GM12878 (cell line): ENCODE data around the gene SCAMP1. TPM values are rescaled to one million over a fixed set of nuclear protein-coding genes. Genes with fewer than 3 reads are reported as not detected.

Experiments
- ATAC-seq: fragments of 200-7000 bp; cut with Tn5 transposase; 3 replicates; pipeline ENCODE4 v1.9.1; 2020; ENCODE audit warnings: mild to moderate bottlenecking, moderate library complexity
- BruUV-seq: library from RNA; stranded (reverse); fragments of 400-500 nt; replicated peaks from 2 replicates; lab custom pipeline; 2021; lab: Mats Ljungman, UMichigan
- CTCF ChIA-PET: fragments of 300-600 bp; sonication (Branson Sonifier 250); formaldehyde crosslinking; extraction: SDS; loops from one replicate; lab custom pipeline; 2021; ENCODE audit warnings: inconsistent platforms; lab: Yijun Ruan, JAX
- POLR2A ChIA-PET: fragments of 350-600 bp; formaldehyde crosslinking; extraction: SDS; loops from one replicate; lab custom pipeline; 2021; ENCODE audit warnings: inconsistent platforms; lab: Charles Lee
- RAD21 ChIA-PET: fragments of 300-600 bp; sonication (Branson Sonifier 250); formaldehyde crosslinking; loops from one replicate; lab custom pipeline; 2023; ENCODE audit warnings: antibody characterized with exemption; ENCODE audit not compliant: unreplicated experiment; lab: Charles Lee
- SMC1A ChIA-PET: fragments of 300-600 bp; sonication (Branson Sonifier 250); formaldehyde crosslinking; loops from one replicate; lab custom pipeline; 2023; ENCODE audit not compliant: unreplicated experiment, uncharacterized antibody; lab: Charles Lee
- DNase-seq: peaks from one replicate; pipeline ENCODE4 v3.0.0-alpha.2; 2011; ENCODE audit warnings: low read depth, low spot score
- FAIRE-seq: peaks from 3 replicates; lab custom pipeline; 2011; peaks lifted over from hg19 to GRCh38; lab: Jason Lieb, UNC
- H2AFZ ChIP-seq: 2 replicates; pipeline ENCODE4 v1.6.0; 2011; ENCODE audit warnings: low read depth, low read length, control low read depth; ENCODE audit not compliant: control insufficient read depth
- H3K27ac ChIP-seq: 2 replicates; pipeline ENCODE4 v1.5.1; 2011; ENCODE audit warnings: control low read depth; ENCODE audit not compliant: control insufficient read depth, insufficient read depth
- H3K27me3 ChIP-seq, 2 experiments: replicated peaks in 1 of 2; 2 replicates each; pipeline versions ENCODE4 v1.6.0 to v1.6.1; 2011; ENCODE audit warnings: low read length in 1 of 2; ENCODE audit not compliant: control insufficient read depth in 2 of 2, insufficient read depth in 2 of 2
- H3K36me3 ChIP-seq, 2 experiments: 2 replicates each; pipeline ENCODE4 v1.5.1; 2011; ENCODE audit warnings: low read length in 1 of 2; ENCODE audit not compliant: control insufficient read depth in 2 of 2, insufficient read depth in 2 of 2
- H3K4me1 ChIP-seq: 2 replicates; pipeline ENCODE4 v1.6.1; 2011; ENCODE audit warnings: mild to moderate bottlenecking, low read length, moderate library complexity, mixed read lengths; ENCODE audit not compliant: control insufficient read depth, insufficient read depth
- H3K4me2 ChIP-seq: 2 replicates; pipeline ENCODE4 v1.6.0; 2011; ENCODE audit warnings: control low read depth; ENCODE audit not compliant: control insufficient read depth, insufficient read depth
- H3K4me3 ChIP-seq: fragments of 200-600 bp; sonication (generic); 2 replicates; pipeline ENCODE4 v1.5.1; 2016
- H3K79me2 ChIP-seq: 2 replicates; pipeline ENCODE4 v1.6.0; 2011; ENCODE audit warnings: low read length; ENCODE audit not compliant: control insufficient read depth, insufficient read depth
- H3K9ac ChIP-seq: 2 replicates; pipeline ENCODE4 v1.8.0; 2011; ENCODE audit warnings: low read length, control low read depth, mixed read lengths; ENCODE audit not compliant: control insufficient read depth, insufficient read depth
- H3K9me3 ChIP-seq: replicated peaks from 3 replicates; pipeline ENCODE4 v1.5.1; 2011; ENCODE audit warnings: mild to moderate bottlenecking, low read length; ENCODE audit not compliant: control insufficient read depth, insufficient read depth
- H4K20me1 ChIP-seq: 2 replicates; pipeline ENCODE4 v1.6.0; 2011; ENCODE audit not compliant: control insufficient read depth, insufficient read depth
- ESRRA ChIP-seq: IDR thresholded peaks from 2 replicates; pipeline ENCODE4 v1.6.1; 2012; ENCODE audit warnings: mild to moderate bottlenecking, low read length, improper control_type of control experiment
- RAD21 ChIP-seq: IDR thresholded peaks from 2 replicates; pipeline ENCODE4 v1.6.1; 2011; ENCODE audit warnings: mild to moderate bottlenecking, low read depth, low read length, moderate library complexity; ENCODE audit not compliant: insufficient read depth
- SMC3 ChIP-seq: IDR thresholded peaks from 2 replicates; pipeline ENCODE4 v1.6.1; 2011; ENCODE audit warnings: low read length, improper control_type of control experiment, borderline replicate concordance
- WGBS: methylation state at CpG from one replicate; pipeline ENCODE4 v1.1.6; 2016; ENCODE audit warnings: low lambda C conversion rate; ENCODE audit not compliant: insufficient replicate concordance, insufficient coverage; ENCODE audit errors: missing lambda C conversion rate; 5-methylcytosine and 5-hydroxymethylcytosine counted together
- in situ Hi-C: fragments of 300-500 bp; cut with MboI; formaldehyde crosslinking; loops from 9 replicates; pipeline ENCODE4 v1.14.3; 2018; ENCODE audit warnings: mixed read lengths
- intact Hi-C: fragments of 100-400 bp; cut with micrococcal nuclease; formaldehyde crosslinking; loops from one replicate; pipeline ENCODE4 v1.14.2; 2022; ENCODE audit not compliant: unreplicated experiment
- polyA plus RNA-seq, 11 experiments: library from polyadenylated mRNA; depleted of rRNA in 4 of 11; unstranded in 6 of 11; stranded (reverse) in 5 of 11; fragments of >200 nt; fragmentation: Nextera tagmentation in 4 of 11; fragmentation: Illumina TruSeq in 1 of 11; extraction: Ambion mirVana in 4 of 11; extraction: Trizol in 1 of 11; gene quantifications; 1 replicate in 1 of 11; 2 replicates in 10 of 11; pipeline versions ENCODE4 v1.2.1 to v1.2.3, GENCODE V29; 2011 to 2016; ENCODE audit warnings: inconsistent platforms in 2 of 11, missing spikeins in 2 of 11, low read depth in 1 of 11
- total RNA-seq, 4 experiments: library from RNA; depleted of rRNA in 3 of 4; stranded (reverse); fragments of >200 nt in 3 of 4; fragmentation: Illumina TruSeq in 1 of 4; extraction: Trizol in 1 of 4; gene quantifications; 2 replicates each; pipeline versions ENCODE4 v1.2.1 to v1.2.3, GENCODE V29; 2013 to 2021
- TF ChIP-seq, protein P1 (sequence below), 3 experiments: IDR thresholded peaks in 2 of 3; conservative IDR thresholded peaks in 1 of 3; 2 replicates each; pipeline ENCODE4 v1.5.1; 2011; ENCODE audit warnings: low read depth in 3 of 3, low read length in 3 of 3, mild to moderate bottlenecking in 3 of 3, control low read depth in 2 of 3, moderate library complexity in 2 of 3, inconsistent platforms in 1 of 3, mixed read lengths in 1 of 3; ENCODE audit not compliant: control insufficient read depth in 2 of 3, insufficient read depth in 1 of 3; ENCODE audit errors: extremely low read depth in 1 of 3
- TF ChIP-seq, protein P2 (sequence below): fragments of 450-650 bp; formaldehyde crosslinking; IDR thresholded peaks from 2 replicates; pipeline ENCODE4 v1.4.0; 2020; ENCODE audit warnings: mild to moderate bottlenecking, moderate library complexity

Gene SCAMP1
- total and polyA plus RNA-seq, 10 of the 15 experiments (the other 5 are each of a cell fraction or from before 2014, with no cell fraction given) = 6.4 to 27.9 (median 20.0) TPM

DNA sequence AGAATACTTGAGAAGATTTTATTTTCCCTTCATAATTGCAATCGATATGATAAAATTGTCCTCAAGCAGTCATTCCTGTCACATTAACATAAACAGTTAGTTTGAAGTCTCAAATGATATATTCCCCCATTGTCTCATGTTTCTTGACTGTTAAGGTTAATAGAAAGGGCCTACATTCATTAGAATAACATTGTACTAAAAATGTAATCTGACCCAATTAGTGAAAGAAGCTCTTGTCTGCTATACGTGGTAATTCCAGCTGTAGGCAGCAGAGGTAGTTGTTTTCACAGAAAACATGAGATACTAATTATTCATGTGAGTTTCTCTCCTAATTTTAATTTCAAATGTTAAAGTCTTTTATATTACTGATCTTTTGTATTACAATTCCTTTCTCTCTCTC lies 40.0 kb upstream of the SCAMP1 start:
- CTCF ChIA-PET = interaction anchor here (0.7 to 2.6 kb wide), 19 partner anchors 9 to 813 kb away, joined by 3 to 11 read pairs (median 4); no protein-coding TSS in a partner anchor
- Histone ChIP-seq H3K79me2 (no peaks in the 10 kb centered on the region), H2AFZ (no peak overlapping the region), H3K27ac (no peak overlapping the region), H3K9ac (no peak overlapping the region), H3K36me3 (no peaks in the 10 kb centered on the region), H4K20me1 (no peaks in the 10 kb centered on the region), H3K4me2 (no peak overlapping the region), H3K4me3 (no peak overlapping the region), H3K4me1 (no peaks in the 10 kb centered on the region), H3K9me3 (no peaks in the 10 kb centered on the region), H3K27me3 (no peaks in the 10 kb centered on the region)
- RAD21 ChIA-PET = interaction anchor here (0.9 to 2.0 kb wide), 9 partner anchors 87 to 645 kb away, joined by 3 to 13 read pairs (median 3); no protein-coding TSS in a partner anchor
- FAIRE-seq (peak; percentile 23), ATAC-seq (peak; percentile 66), DNase-seq (no peak)
- WGBS = 19% methylated on average over 2 of the region's 2 CpGs
- intact Hi-C loops = loop anchor here (5.0 kb wide), 1 partner anchor 147 kb away; no protein-coding TSS in a partner anchor
- POLR2A ChIA-PET = no interaction called here
- no peak for TF ChIP-seq ESRRA
- peak; percentile 58 for TF ChIP-seq SMC3
- TF ChIP-seq, protein P1, sequence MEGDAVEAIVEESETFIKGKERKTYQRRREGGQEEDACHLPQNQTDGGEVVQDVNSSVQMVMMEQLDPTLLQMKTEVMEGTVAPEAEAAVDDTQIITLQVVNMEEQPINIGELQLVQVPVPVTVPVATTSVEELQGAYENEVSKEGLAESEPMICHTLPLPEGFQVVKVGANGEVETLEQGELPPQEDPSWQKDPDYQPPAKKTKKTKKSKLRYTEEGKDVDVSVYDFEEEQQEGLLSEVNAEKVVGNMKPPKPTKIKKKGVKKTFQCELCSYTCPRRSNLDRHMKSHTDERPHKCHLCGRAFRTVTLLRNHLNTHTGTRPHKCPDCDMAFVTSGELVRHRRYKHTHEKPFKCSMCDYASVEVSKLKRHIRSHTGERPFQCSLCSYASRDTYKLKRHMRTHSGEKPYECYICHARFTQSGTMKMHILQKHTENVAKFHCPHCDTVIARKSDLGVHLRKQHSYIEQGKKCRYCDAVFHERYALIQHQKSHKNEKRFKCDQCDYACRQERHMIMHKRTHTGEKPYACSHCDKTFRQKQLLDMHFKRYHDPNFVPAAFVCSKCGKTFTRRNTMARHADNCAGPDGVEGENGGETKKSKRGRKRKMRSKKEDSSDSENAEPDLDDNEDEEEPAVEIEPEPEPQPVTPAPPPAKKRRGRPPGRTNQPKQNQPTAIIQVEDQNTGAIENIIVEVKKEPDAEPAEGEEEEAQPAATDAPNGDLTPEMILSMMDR (IDR thresholded peaks at IDR 0.05 in 2 of 3, conservative IDR thresholded peaks at IDR 0.05 in 1 of 3; ENCODE audit: control insufficient read depth in 2 of 3, extremely low read depth in 1 of 3, insufficient read depth in 1 of 3, low read depth in 3 of 3, low read length in 3 of 3) = peak; percentile 54 to 67 (median 56); a peak in 5 of 6 replicates
- peak; percentile 68 for TF ChIP-seq RAD21
- TF ChIP-seq, protein P2, sequence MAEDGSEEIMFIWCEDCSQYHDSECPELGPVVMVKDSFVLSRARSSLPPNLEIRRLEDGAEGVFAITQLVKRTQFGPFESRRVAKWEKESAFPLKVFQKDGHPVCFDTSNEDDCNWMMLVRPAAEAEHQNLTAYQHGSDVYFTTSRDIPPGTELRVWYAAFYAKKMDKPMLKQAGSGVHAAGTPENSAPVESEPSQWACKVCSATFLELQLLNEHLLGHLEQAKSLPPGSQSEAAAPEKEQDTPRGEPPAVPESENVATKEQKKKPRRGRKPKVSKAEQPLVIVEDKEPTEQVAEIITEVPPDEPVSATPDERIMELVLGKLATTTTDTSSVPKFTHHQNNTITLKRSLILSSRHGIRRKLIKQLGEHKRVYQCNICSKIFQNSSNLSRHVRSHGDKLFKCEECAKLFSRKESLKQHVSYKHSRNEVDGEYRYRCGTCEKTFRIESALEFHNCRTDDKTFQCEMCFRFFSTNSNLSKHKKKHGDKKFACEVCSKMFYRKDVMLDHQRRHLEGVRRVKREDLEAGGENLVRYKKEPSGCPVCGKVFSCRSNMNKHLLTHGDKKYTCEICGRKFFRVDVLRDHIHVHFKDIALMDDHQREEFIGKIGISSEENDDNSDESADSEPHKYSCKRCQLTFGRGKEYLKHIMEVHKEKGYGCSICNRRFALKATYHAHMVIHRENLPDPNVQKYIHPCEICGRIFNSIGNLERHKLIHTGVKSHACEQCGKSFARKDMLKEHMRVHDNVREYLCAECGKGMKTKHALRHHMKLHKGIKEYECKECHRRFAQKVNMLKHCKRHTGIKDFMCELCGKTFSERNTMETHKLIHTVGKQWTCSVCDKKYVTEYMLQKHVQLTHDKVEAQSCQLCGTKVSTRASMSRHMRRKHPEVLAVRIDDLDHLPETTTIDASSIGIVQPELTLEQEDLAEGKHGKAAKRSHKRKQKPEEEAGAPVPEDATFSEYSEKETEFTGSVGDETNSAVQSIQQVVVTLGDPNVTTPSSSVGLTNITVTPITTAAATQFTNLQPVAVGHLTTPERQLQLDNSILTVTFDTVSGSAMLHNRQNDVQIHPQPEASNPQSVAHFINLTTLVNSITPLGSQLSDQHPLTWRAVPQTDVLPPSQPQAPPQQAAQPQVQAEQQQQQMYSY (CRISPR knock-in tag) = no peak
- SMC1A ChIA-PET = interaction anchor here (0.6 to 2.2 kb wide), 18 partner anchors 9 to 812 kb away, joined by 3 to 8 read pairs (median 4); no protein-coding TSS in a partner anchor
- in situ Hi-C loops = no loop called here
- BruUV-seq = no TSS peak
